BE2C (cell line): ENCODE measurements around the gene LYRM9.

ENCODE experiments used
- DNase-seq: peaks from one replicate; pipeline ENCODE4 v3.0.0-alpha.2; 2020
- H3K27me3 ChIP-seq: fragments of 250-450 bp; sonication (Bioruptor Pico); 2 replicates; pipeline ENCODE4 v1.5.1; 2020; ENCODE audit warnings: mild to moderate bottlenecking
- H3K36me3 ChIP-seq: fragments of 250-450 bp; sonication (Bioruptor Pico); 2 replicates; pipeline ENCODE4 v1.5.1; 2020; ENCODE audit warnings: mild to moderate bottlenecking
- H3K4me1 ChIP-seq: fragments of 250-450 bp; sonication (Bioruptor Pico); 2 replicates; pipeline ENCODE4 v1.5.1; 2020
- H3K4me3 ChIP-seq: 2 replicates; pipeline ENCODE4 v1.5.1; 2011; ENCODE audit warnings: low read depth, low read length
- H3K9me3 ChIP-seq: fragments of 250-450 bp; sonication (Bioruptor Pico); 2 replicates; pipeline ENCODE4 v1.5.1; 2020
- CTCF ChIP-seq: IDR thresholded peaks from 2 replicates; pipeline ENCODE4 v1.5.1; 2012; ENCODE audit warnings: mild to moderate bottlenecking, low read depth, low read length

The LYRM9 gene

DNA sequence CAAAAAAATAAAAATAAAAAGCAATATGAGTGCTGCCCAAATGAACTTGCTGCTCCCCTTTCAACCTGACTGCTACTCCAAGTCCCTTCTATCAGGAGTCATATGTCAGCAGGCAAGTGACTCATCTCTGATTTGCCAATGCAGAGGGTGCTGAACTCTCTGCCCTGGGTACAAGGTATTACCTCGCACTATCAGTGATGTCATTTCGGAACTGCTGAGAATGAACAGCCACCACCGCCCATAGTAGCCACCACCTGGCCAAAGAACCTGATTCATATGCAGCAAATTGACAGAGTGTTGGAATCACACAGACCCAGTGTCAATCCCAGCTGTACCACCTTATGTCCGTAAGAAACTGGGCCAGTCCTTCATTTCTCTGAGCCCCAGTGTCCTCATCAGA lies 31.2 kb downstream of the LYRM9 start:
- no peaks in the 10 kb centered on the region for H3K36me3 ChIP-seq
- no peaks in the 10 kb centered on the region for H3K9me3 ChIP-seq
- H3K4me3 ChIP-seq: no peak overlapping the region
- H3K27me3 ChIP-seq: no peaks in the 10 kb centered on the region
- TF ChIP-seq CTCF: no peak
- H3K4me1 ChIP-seq: no peaks in the 10 kb centered on the region
- DNase-seq: no peak

- no peak for TF ChIP-seq CTCF
- Histone ChIP-seq H3K9me3 (no peaks in the 10 kb centered on the region), H3K4me1 (no peaks in the 10 kb centered on the region), H3K4me3 (no peak overlapping the region), H3K27me3 (no peaks in the 10 kb centered on the region), H3K36me3 (no peaks in the 10 kb centered on the region)
- DNase-seq: no peak
Measured at GRCh38 chr17:27860971-27861664, 32.0 kb downstream of the LYRM9 start.

DNA sequence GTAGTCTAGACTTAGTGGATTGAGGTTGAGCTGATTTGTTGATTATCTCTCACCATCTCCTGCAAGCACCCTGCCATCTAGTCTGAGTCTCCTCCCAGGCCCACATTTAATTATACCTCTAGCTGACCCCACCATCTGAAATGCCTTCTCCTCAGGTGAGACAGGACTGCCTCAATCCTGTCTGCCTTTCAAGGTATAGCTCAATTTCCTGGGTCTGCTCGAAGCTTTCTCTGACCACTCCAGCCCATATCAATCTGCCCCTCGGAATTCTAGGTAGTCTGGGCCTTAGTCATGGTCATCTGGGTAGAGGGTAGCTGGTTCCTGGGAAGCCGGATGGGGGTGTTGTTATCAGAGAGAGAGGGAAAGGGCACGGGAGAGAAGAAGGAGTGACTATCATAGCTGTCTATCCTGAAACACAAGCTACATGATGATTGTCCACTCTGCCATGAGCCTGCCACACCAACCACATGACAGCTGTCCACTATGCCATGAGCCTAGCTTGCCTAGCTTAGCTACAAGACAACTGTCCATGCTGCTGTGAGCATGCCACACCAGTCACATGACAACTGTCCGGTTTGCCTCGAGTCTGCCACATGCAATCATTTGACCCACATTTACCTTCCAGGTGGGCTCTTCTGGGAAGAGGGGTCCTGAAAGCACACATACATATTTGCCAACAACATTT lies 34.4 kb downstream of the LYRM9 start:
- H3K9me3 ChIP-seq: no peaks in the 10 kb centered on the region
- no peaks in the 10 kb centered on the region for H3K27me3 ChIP-seq
- H3K4me1 ChIP-seq: no peaks in the 10 kb centered on the region
- no peak for DNase-seq
- no peaks in the 10 kb centered on the region for H3K36me3 ChIP-seq
- no peak for TF ChIP-seq CTCF
- no peak overlapping the region for H3K4me3 ChIP-seq

GRCh38 chr17:27856676-27857432 lies 36.3 kb downstream of the LYRM9 start:
- H3K36me3 ChIP-seq: no peaks in the 10 kb centered on the region
- no peak overlapping the region for H3K4me3 ChIP-seq
- TF ChIP-seq CTCF: no peak
- H3K4me1 ChIP-seq: no peaks in the 10 kb centered on the region
- H3K27me3 ChIP-seq: no peaks in the 10 kb centered on the region
- no peak for DNase-seq
- no peaks in the 10 kb centered on the region for H3K9me3 ChIP-seq

GRCh38 chr17:27855454-27855853 lies 37.7 kb downstream of the LYRM9 start:
- H3K4me3 ChIP-seq: no peak overlapping the region
- no peak for DNase-seq
- H3K27me3 ChIP-seq: no peaks in the 10 kb centered on the region
- no peaks in the 10 kb centered on the region for H3K36me3 ChIP-seq
- no peaks in the 10 kb centered on the region for H3K9me3 ChIP-seq
- TF ChIP-seq CTCF: no peak
- H3K4me1 ChIP-seq: no peaks in the 10 kb centered on the region
